GM12878 (cell line): ENCODE results near the gene MAGEB3. TPM values are rescaled to one million over a fixed set of nuclear protein-coding genes. Genes with fewer than 3 reads are reported as not detected.

Experiments
- polyA plus RNA-seq, 11 experiments: library from polyadenylated mRNA; depleted of rRNA in 4 of 11; unstranded in 6 of 11; stranded (reverse) in 5 of 11; fragments of >200 nt; fragmentation: Nextera tagmentation in 4 of 11; fragmentation: Illumina TruSeq in 1 of 11; extraction: Ambion mirVana in 4 of 11; extraction: Trizol in 1 of 11; gene quantifications; 1 replicate in 1 of 11; 2 replicates in 10 of 11; pipeline versions ENCODE4 v1.2.1 to v1.2.3, GENCODE V29; 2011 to 2016; ENCODE audit warnings: inconsistent platforms in 2 of 11, missing spikeins in 2 of 11, low read depth in 1 of 11
- total RNA-seq, 4 experiments: library from RNA; depleted of rRNA in 3 of 4; stranded (reverse); fragments of >200 nt in 3 of 4; fragmentation: Illumina TruSeq in 1 of 4; extraction: Trizol in 1 of 4; gene quantifications; 2 replicates each; pipeline versions ENCODE4 v1.2.1 to v1.2.3, GENCODE V29; 2013 to 2021

MAGEB3 gene
- total and polyA plus RNA-seq, 10 of the 15 experiments (the other 5 are each of a cell fraction or from before 2014, with no cell fraction given): not detected

Other genes starting within 250 kb of the MAGEB3 start
- gene MAGEB2, start 15.1 kb upstream of the MAGEB3 start, total RNA-seq (2014; rRNA removed): not detected in 2 replicates
- not detected in 2 replicates for gene MAGEB2, start 15.1 kb upstream of the MAGEB3 start, total RNA-seq (2014; rRNA removed; fragmentation: Illumina TruSeq; extraction: Trizol)
- gene MAGEB2, start 15.1 kb upstream of the MAGEB3 start, total RNA-seq (2021): not detected in 2 replicates
- not detected in 2 replicates for gene MAGEB2, start 15.1 kb upstream of the MAGEB3 start, polyA plus RNA-seq (2011; rRNA removed)
- gene MAGEB2, start 15.1 kb upstream of the MAGEB3 start, polyA plus RNA-seq (2014; fragmentation: Illumina TruSeq; extraction: Trizol): not detected in 2 replicates
- gene MAGEB2, start 15.1 kb upstream of the MAGEB3 start, polyA plus RNA-seq (2014; fragmentation: Nextera tagmentation; extraction: Ambion mirVana): not detected
- not detected in 2 replicates for gene MAGEB2, start 15.1 kb upstream of the MAGEB3 start, polyA plus RNA-seq (2014; rRNA removed)
- not detected for gene MAGEB2, start 15.1 kb upstream of the MAGEB3 start, polyA plus RNA-seq (2016; fragmentation: Nextera tagmentation; extraction: Ambion mirVana)
- gene MAGEB4, start 11.3 kb downstream of the MAGEB3 start, total RNA-seq (2014; rRNA removed): not detected in 2 replicates
- not detected in 2 replicates for gene MAGEB4, start 11.3 kb downstream of the MAGEB3 start, total RNA-seq (2014; rRNA removed; fragmentation: Illumina TruSeq; extraction: Trizol)
- gene MAGEB4, start 11.3 kb downstream of the MAGEB3 start, total RNA-seq (2021): not detected in 2 replicates
- gene MAGEB4, start 11.3 kb downstream of the MAGEB3 start, polyA plus RNA-seq (2011; rRNA removed): not detected in 2 replicates
- gene MAGEB4, start 11.3 kb downstream of the MAGEB3 start, polyA plus RNA-seq (2014; fragmentation: Illumina TruSeq; extraction: Trizol): 0.04 TPM in 1 of 2 replicates, not detected in the other
- gene MAGEB4, start 11.3 kb downstream of the MAGEB3 start, polyA plus RNA-seq (2014; fragmentation: Nextera tagmentation; extraction: Ambion mirVana): not detected
- not detected in 2 replicates for gene MAGEB4, start 11.3 kb downstream of the MAGEB3 start, polyA plus RNA-seq (2014; rRNA removed)
- not detected for gene MAGEB4, start 11.3 kb downstream of the MAGEB3 start, polyA plus RNA-seq (2016; fragmentation: Nextera tagmentation; extraction: Ambion mirVana)
- not detected in 2 replicates for gene MAGEB1, start 16.5 kb downstream of the MAGEB3 start, total RNA-seq (2014; rRNA removed)
- not detected in 2 replicates for gene MAGEB1, start 16.5 kb downstream of the MAGEB3 start, total RNA-seq (2014; rRNA removed; fragmentation: Illumina TruSeq; extraction: Trizol)
- not detected in 2 replicates for gene MAGEB1, start 16.5 kb downstream of the MAGEB3 start, total RNA-seq (2021)
- gene MAGEB1, start 16.5 kb downstream of the MAGEB3 start, polyA plus RNA-seq (2011; rRNA removed): 0.04 and 0.06 TPM in 2 replicates
- not detected in 2 replicates for gene MAGEB1, start 16.5 kb downstream of the MAGEB3 start, polyA plus RNA-seq (2014; fragmentation: Illumina TruSeq; extraction: Trizol)
- not detected for gene MAGEB1, start 16.5 kb downstream of the MAGEB3 start, polyA plus RNA-seq (2014; fragmentation: Nextera tagmentation; extraction: Ambion mirVana)
- 0.06 TPM in 1 of 2 replicates, not detected in the other for gene MAGEB1, start 16.5 kb downstream of the MAGEB3 start, polyA plus RNA-seq (2014; rRNA removed)
- not detected for gene MAGEB1, start 16.5 kb downstream of the MAGEB3 start, polyA plus RNA-seq (2016; fragmentation: Nextera tagmentation; extraction: Ambion mirVana)
- gene NR0B1, start 78.7 kb downstream of the MAGEB3 start, total RNA-seq (2014; rRNA removed): not detected in 2 replicates
- not detected in 2 replicates for gene NR0B1, start 78.7 kb downstream of the MAGEB3 start, total RNA-seq (2014; rRNA removed; fragmentation: Illumina TruSeq; extraction: Trizol)
- gene NR0B1, start 78.7 kb downstream of the MAGEB3 start, total RNA-seq (2021): not detected in 2 replicates
- gene NR0B1, start 78.7 kb downstream of the MAGEB3 start, polyA plus RNA-seq (2011; rRNA removed): not detected in 2 replicates
- not detected in 2 replicates for gene NR0B1, start 78.7 kb downstream of the MAGEB3 start, polyA plus RNA-seq (2014; fragmentation: Illumina TruSeq; extraction: Trizol)
- not detected for gene NR0B1, start 78.7 kb downstream of the MAGEB3 start, polyA plus RNA-seq (2014; fragmentation: Nextera tagmentation; extraction: Ambion mirVana)
- gene NR0B1, start 78.7 kb downstream of the MAGEB3 start, polyA plus RNA-seq (2014; rRNA removed): not detected in 2 replicates
- not detected for gene NR0B1, start 78.7 kb downstream of the MAGEB3 start, polyA plus RNA-seq (2016; fragmentation: Nextera tagmentation; extraction: Ambion mirVana)